HS-5 (cell line): ENCODE measurements around the gene ZDHHC18.
A peak's percentile ranks its signal among the peaks of the same experiment; 100 is the strongest.

Experiments used
- DNase-seq: peaks from one replicate; pipeline ENCODE4 v3.0.0-alpha.2; 2012; ENCODE audit warnings: low read depth

The ZDHHC18 gene, protein sequence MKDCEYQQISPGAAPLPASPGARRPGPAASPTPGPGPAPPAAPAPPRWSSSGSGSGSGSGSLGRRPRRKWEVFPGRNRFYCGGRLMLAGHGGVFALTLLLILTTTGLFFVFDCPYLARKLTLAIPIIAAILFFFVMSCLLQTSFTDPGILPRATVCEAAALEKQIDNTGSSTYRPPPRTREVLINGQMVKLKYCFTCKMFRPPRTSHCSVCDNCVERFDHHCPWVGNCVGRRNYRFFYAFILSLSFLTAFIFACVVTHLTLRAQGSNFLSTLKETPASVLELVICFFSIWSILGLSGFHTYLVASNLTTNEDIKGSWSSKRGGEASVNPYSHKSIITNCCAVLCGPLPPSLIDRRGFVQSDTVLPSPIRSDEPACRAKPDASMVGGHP

DNA sequence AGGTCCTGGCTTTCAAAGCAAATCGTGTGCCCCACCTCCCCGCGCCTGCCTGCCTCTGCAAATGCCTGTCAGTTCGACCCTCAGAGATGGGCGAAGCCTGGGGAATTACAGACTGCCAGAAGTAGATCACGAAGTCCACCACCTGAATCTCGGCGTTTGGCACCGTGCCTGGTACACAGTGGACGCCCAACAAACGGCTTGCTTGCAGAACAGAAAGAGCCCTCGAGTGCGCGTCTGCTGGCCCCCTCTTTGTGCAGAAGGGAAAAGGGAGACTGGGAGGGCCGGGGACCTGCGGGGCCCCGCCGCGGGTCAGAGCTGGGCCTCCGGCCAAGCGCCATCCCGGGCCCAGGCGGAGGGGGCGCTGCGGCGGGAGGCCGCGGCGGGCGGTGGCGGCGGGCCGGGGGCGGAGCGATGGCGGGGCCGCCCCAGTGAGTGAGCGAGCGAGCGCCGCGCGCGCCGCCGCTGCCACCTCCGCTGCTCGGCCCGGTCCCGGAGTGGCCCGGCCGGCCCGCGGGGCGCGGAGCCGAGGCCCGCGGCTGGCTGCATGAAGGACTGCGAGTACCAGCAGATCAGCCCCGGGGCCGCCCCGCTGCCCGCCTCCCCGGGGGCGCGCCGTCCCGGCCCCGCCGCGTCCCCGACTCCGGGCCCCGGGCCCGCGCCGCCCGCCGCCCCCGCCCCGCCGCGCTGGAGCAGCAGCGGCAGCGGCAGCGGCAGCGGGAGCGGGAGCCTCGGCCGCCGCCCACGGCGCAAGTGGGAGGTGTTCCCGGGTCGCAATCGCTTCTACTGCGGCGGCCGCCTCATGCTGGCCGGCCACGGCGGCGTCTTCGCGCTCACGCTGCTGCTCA lies at the start of gene ZDHHC18:
TSS of gene ZDHHC18 (plus strand) at position 428 of the 845 bp plus-strand sequence. CDS start at position 545, 117 bp downstream.
- DNase-seq, result no peak

DNA sequence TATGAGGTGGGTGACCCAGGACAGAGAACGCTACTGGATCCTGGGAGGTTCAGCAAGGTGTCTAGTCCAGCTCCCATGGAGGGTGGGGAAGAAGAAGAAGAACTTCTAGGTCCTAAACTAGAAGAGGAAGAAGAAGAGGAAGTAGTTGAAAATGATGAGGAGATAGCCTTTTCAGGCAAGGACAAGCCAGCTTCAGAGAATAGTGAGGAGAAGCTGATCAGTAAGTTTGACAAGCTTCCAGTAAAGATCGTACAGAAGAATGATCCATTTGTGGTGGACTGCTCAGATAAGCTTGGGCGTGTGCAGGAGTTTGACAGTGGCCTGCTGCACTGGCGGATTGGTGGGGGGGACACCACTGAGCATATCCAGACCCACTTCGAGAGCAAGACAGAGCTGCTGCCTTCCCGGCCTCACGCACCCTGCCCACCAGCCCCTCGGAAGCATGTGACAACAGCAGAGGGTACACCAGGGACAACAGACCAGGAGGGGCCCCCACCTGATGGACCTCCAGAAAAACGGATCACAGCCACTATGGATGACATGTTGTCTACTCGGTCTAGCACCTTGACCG lies 47.3 kb upstream of the ZDHHC18 start:
- DNase-seq, result no peak

DNA sequence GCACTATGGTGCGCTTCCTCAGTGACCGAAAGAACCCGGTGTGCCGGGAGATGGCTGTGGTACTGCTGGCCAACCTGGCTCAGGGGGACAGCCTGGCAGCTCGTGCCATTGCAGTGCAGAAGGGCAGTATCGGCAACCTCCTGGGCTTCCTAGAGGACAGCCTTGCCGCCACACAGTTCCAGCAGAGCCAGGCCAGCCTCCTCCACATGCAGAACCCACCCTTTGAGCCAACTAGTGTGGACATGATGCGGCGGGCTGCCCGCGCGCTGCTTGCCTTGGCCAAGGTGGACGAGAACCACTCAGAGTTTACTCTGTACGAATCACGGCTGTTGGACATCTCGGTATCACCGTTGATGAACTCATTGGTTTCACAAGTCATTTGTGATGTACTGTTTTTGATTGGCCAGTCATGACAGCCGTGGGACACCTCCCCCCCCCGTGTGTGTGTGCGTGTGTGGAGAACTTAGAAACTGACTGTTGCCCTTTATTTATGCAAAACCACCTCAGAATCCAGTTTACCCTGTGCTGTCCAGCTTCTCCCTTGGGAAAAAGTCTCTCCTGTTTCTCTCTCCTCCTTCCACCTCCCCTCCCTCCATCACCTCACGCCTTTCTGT lies 46.0 kb upstream of the ZDHHC18 start:
- DNase-seq, result no peak

DNA sequence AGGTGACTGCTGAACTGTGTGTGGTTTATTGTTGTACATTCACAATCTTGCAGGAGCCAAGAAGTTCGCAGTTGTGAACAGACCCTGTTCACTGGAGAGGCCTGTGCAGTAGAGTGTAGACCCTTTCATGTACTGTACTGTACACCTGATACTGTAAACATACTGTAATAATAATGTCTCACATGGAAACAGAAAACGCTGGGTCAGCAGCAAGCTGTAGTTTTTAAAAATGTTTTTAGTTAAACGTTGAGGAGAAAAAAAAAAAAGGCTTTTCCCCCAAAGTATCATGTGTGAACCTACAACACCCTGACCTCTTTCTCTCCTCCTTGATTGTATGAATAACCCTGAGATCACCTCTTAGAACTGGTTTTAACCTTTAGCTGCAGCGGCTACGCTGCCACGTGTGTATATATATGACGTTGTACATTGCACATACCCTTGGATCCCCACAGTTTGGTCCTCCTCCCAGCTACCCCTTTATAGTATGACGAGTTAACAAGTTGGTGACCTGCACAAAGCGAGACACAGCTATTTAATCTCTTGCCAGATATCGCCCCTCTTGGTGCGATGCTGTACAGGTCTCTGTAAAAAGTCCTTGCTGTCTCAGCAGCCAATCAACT lies 45.2 kb upstream of the ZDHHC18 start:
- no peak for DNase-seq

DNA sequence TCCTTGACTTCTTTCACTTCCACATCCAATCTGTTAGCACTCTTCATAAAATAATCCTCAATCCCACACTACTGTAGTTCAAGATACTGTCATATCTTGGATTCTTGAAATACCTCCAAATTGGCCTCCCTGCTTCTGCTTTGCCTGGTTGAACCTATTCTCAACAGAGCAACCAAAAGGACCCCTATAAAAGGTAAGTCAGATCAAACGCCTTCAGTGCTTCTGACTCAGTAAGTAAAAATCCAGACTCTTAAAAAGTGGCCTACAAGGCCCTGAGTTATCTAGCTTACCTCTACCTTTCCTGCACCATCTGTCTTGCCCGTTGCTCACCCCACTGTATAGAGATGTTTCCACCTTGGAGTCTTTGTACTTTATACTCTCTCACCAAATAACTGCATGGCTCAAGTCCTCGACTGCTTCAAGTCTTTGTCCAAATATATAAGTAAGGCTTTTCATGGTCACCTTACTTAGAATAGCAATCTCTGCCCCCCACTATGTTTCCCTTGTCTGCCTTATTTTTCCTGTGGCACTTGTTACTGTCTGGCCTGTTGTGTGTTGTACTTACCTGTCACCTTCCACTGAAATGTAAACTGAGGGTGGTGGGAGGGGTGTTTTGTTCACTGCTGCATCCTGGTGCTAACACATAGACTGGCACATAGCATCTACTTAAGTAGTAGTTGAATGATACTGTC lies 43.8 kb upstream of the ZDHHC18 start:
- DNase-seq, result no peak

DNA sequence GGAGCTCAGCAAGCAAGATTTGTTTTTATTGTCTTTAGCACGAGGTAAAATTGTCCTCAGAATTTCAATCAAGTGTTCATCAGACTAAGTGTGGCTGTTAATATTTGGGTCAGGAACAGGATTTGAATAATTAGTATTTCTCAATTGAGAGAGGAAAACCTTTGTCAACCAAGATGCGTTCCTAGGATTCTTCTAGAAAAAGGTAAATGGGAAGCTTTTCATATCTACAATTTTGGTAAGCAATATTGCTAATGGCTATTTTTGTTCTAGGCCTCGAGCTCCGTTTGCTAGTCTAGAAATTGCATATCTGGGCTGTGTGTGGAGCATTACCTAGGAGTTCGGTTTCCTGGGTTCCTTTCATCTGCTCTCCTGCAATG lies 42.9 kb upstream of the ZDHHC18 start:
- no peak for DNase-seq

DNA sequence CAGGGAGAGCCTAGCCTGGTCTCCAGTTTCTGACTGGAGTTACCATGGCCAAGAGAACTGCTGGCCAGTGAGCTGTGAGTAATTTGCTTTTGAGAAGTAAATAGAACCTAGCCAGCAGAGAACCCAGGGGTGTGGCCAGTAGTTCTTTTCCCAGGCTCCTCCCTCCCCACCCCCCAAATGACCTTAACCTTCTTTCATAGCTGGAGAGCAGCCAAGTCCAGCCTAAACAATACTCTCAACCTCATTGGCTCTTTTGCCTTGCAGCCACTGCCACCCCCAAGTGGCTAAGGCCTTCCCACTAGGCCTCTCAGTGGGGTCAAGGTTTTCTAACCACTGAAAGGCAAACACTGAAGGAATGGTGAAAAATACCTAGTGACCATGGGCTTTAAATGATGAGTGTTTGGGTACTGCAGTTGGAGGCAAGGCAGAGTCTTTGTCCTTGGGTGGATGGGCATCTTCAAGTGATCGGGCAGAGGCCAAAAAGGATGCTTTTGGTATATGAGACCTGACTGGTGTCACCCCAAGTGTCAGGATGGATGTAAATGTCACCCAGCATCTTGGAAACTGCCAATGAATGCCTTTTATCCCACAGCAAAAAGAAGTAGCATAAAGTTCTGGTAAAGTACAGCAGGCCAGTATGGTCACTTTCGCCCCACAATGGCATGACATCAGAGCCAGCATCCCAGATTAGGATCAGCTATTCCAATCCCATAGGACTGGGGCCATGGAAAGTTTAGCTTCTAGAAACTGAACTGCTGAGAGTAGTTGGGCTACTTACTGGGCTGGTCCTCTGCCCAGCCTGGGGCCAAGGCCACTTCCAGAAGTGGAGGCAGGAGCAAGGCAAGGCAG lies 42.2 kb upstream of the ZDHHC18 start:
- no peak for DNase-seq

DNA sequence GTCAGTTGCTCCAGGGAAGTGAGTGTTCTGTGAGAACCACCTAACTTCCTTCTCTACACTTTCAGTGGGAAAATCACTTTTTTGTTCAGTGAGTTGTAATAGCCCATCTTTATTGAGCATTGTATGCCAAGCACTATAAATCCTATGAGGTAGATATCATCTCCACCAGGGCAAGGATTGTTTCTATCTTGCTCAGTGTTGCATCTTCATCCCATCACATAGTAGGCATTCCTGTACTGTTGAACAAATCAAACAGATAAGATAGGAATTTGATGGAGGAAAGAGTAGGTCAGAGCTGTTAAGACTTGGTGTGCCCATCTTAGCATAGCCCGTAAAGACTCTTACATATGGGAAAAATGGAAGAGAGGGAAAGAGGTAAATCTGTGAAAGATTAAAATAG lies 41.6 kb upstream of the ZDHHC18 start:
- no peak for DNase-seq

DNA sequence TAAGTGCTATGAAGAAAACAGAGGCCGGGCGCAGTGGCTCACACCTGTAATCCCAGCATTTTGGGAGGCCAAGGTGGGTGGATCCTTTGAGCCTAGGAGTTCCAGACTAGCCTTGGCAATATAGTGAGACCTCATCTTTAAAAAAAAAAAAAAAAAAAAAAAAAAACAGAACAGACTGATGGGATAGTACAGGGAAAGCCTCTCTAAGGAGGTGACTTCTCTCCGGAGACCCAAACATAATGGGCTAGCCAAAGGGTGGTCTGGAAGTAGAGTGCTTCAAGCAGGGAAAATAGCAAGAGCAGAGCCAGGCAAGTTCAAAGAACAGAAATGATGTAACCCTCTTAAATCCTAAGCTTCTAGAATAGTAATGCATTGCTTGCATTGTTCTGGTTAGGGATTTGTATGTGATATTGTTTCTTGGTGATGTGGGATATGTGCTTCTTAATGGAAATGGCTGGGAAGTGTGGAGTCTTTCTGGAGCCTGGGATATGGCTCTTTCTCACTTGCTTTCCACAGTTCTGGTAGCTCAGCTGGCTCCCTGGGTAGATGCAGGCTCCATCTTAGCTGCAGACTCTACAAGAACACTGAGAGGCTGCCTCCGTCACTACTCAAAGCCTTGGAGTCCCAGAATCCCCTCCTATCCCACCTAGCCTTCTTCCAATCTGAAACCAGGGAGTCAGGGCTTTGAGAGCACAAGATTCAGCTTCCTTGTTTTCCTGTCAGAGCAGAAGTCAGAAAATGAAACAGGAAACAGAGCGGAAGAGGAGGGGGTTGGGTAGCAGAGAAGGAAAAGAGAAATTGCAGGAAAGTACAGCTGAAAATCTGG lies 40.7 kb upstream of the ZDHHC18 start:
- no peak for DNase-seq

DNA sequence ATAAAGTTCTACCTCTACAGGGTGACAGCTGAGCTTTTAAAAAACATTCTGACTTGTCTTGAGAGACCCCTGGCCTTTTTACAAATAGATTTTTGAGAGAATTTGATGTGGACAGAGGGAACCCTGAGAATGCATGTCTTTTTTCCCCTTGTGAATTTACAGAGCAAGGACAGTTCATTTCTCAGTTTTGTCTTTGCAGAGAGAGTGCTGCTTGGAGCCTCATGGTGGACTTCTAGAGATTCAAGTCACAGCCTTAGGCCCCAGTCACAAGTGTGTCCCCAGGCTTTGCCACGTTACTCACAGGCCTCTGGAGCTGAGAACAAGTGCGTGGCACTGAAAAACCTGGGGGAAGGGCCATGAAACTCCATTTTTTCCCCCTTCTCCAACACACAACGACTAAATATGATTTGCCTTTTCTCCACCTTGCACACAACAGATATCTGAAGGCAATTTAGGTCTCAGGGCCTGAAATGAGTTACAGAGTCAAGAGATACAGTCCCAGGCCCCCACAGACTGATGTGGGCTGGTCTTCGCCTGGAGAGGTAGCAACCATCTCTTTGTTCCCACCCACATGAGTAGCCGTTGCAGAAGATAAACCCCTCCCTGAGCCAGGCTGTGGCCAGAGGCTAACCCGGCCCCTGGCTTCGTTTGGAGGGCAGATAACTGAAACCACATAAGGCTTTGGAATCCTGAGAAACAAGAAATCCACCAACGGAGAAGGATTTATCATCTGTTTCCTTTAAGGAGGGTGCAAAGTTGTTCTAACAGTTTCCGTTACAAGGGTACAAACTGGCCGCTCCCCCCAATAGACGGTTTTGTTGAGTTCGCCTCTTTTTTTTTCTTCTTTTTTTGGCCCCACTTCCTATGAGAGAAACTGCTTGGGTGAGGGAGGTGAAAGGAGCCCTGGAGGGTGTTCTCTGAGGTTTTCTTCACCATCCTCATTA lies 39.8 kb upstream of the ZDHHC18 start:
- DNase-seq, result no peak

DNA sequence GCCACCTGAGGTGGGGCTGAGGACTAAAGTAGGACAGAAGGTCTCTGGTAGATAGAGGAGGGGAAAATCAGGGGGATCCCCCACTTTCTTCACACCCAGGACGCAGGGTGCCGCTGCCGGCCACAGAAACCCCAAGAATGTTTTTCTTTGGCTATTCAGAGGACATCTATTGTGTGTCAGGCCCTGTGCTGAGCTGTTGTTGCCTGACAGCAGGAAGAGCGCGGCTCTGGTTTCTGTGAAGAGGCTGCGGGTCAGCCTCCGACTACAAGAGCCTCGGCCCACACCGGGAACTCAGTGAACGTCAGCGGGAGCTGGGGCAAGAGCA lies 39.1 kb upstream of the ZDHHC18 start:
- DNase-seq, result no peak

DNA sequence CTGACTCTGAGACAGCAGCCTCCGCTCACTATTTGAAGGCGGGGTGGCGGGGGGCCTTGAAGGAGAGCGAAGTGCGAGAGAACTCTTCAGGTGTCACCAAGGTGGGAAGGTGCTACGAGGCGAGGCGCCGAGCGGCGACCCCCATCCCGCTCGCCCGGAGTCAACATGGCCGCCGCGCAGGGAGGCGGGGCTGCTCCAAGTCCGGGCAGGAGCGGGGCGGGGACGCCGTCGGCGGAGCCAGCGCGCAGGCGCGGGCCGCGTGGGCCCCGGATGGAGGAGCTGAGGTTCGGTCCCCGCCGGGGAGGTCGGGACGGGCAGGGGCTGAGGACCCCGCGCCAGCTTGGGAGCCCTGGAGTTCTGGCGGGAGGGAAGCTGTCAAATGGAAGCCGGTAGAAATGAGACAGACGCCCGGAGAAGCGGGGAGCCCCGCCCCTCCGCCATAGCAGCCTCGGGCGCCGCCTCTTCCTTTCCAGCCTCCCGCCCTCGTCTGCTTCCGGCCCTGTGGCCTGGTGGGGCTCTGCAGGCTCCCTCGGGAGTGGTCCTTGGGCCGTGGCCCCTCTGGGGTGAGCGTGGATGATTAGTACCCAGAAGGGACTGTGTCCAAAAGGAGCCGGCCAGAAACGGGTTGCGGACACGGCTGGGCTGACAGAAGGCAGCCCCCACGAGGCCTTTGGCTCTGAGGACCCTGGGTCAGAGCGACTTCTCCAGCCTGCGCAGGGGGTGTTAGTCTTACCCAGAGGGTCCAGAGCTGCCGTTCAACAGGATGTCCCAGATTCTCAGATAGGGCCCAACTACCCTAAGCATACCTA lies 38.6 kb upstream of the ZDHHC18 start, which contains the start of gene PIGV:
TSS of gene PIGV (plus strand) at position 245 of the 809 bp plus-strand sequence. CDS start 2,866 bp downstream, outside the sequence.
- DNase-seq, result no peak

DNA sequence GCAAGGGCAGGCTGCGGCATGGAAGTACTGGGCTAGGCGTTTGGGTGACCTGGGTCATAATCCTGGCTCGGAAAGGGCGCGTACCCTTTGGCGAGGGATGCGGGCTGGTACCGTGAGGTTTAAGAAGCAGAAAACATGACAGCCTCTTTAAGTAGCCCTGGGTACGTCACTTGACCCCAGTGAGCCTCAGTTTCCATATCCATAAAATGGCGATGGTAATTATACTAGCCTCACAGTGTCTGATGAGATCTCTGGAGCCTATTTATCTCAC lies 38.0 kb upstream of the ZDHHC18 start:
- DNase-seq, result no peak

DNA sequence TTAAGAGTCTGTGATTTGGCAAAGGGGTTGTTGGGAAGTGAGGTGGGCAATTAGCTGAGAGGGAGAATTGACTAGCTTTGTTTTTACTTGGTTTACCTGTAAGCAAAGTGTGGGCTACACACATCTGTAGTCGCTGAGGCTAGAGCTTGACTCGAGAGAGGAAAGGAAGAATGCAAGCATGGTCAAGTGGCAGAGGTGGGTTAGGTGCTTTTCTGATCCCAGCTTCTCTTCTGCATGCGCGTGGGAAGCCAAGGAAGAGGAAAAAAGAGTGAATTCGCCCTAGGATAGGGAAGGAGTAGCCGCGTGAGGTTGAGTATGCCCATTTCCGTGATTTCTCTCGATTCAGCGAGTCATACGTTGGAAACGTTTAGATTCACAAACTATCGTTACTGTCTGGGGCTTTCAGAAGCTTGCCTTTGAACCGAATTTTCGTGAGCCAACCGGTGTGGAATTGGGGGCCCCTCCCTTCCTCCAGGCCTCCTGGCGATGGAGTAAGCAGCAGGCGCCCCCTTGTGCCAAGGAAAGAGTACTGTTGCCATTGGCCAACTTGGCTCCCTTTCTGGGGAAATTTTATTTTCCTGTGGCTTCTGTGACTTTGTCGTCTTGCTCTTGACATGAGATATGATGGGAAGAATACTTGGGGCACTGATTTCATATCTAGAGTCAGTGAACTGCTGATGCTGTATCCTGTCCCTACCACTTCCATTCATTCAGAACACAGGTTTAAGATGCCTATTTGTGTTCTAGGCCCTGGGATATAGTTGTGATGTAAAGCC lies 37.5 kb upstream of the ZDHHC18 start:
- peak; percentile 76 for DNase-seq

DNA sequence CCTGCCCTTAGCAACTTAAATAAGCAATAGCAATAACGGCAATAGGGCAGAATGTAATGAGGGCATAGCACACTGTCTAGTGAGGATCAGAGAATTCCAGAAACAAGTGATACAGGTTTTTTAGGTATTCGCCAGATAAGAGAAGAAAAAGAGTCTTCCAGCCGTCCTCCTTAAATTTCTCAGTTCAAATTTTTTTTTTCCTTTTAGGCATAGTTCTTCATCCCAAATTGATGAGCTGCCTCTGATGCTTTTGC lies 36.9 kb upstream of the ZDHHC18 start:
- DNase-seq, result no peak

DNA sequence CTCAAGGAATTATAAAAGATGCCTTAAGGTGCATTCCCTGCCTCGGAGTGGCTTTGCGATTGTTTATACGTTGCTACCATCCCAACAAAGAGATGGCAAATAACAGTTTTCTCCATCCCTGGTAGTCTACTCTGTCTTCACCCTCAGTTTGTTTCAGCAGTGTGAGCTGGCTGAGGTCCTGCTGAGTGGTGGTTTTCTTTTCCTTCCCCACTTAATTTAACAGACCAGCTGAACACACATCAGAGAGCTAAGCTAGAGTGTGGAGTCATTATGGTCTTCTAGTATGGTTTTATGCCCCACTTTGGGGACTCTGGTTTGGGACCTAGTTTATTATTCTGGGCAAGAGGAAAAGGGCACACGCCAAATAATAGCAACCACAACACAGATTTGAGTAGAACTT lies 36.6 kb upstream of the ZDHHC18 start:
- no peak for DNase-seq

DNA sequence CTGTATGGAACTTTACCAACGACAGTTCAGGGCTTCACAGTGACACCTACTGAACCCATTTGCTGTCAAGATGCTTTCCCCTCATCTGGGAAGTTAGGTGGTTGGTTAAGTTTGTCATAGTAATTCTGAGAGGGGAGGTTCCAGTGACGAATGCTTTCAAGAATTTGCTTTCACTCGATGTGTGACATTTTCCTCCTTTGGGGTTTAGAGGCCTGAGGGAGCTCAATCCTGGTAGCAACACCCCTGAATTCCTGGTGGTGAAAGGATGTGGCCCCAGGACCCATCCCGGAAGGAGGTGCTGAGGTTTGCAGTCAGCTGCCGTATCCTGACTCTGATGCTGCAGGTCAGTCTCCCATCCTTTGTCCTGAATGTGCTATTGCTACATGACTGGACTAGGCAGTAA lies 35.9 kb upstream of the ZDHHC18 start:
- no peak for DNase-seq
